AG09309 (cell line): Measurements from ENCODE around the gene GP5.

Source experiments
- DNase-seq: peaks from one replicate; pipeline ENCODE4 v3.0.0-alpha.2; 2010; ENCODE audit warnings: low read depth
- H3K4me3 ChIP-seq: 2 replicates; pipeline ENCODE4 v1.5.1; 2011; ENCODE audit warnings: mild to moderate bottlenecking, low read depth, low read length, moderate library complexity; ENCODE audit not compliant: control insufficient read depth
- CTCF ChIP-seq: IDR thresholded peaks from 2 replicates; pipeline ENCODE4 v1.5.1; 2011; ENCODE audit warnings: mild to moderate bottlenecking, low read depth, low read length, inconsistent platforms; ENCODE audit not compliant: insufficient read depth, control insufficient read depth; ENCODE audit errors: missing control alignments

Gene GP5

GRCh38 chr3:194351952-194352536, 47.0 kb downstream of the GP5 start:
- TF ChIP-seq CTCF = no peak
- no peak overlapping the region for H3K4me3 ChIP-seq
- DNase-seq = no peak

GRCh38 chr3:194351080-194351672, 47.9 kb downstream of the GP5 start, which contains the start of gene CPN2:
CPN2 (minus strand) TSS chr3:194351328; CDS start chr3:194342702, 8,626 bp downstream.
- no peak for TF ChIP-seq CTCF
- no peak for DNase-seq
- no peak within 1 kb of the TSS for H3K4me3 ChIP-seq

- no peak for TF ChIP-seq CTCF
- no peak for DNase-seq
- H3K4me3 ChIP-seq = no peak overlapping the region
Observed at GRCh38 chr3:194350726-194351071, 48.4 kb downstream of the GP5 start.

- DNase-seq = no peak
- H3K4me3 ChIP-seq = no peak overlapping the region
- TF ChIP-seq CTCF = no peak
Observed at GRCh38 chr3:194348354-194348753, 50.7 kb downstream of the GP5 start.

- DNase-seq = no peak
- TF ChIP-seq CTCF = no peak
Observed at GRCh38 chr3:194346621-194347020, 52.4 kb downstream of the GP5 start.

GRCh38 chr3:194346035-194346434, 53.0 kb downstream of the GP5 start:
- no peak for TF ChIP-seq CTCF
- DNase-seq = no peak
- no peak overlapping the region for H3K4me3 ChIP-seq

More at GRCh38 chr3:194346621-194347020, 52.4 kb downstream of the GP5 start:
- H3K4me3 ChIP-seq = no peak overlapping the region
